Mesendoderm (in vitro differentiated cells): ENCODE data around the gene ABTB2.

Experiments used
- DNase-seq: peaks from one replicate; pipeline ENCODE4 v3.0.0; 2013
- H2AK5ac ChIP-seq: 2 replicates; pipeline ENCODE4 v1.6.1; 2013; ENCODE audit warnings: low read length, inconsistent platforms
- H2BK120ac ChIP-seq: 2 replicates; pipeline ENCODE4 v1.6.1; 2013; ENCODE audit warnings: low read depth, mild to moderate bottlenecking, low read length, moderate library complexity, mixed read lengths
- H2BK15ac ChIP-seq: replicated peaks from 2 replicates; pipeline ENCODE4 v1.6.1; 2013; ENCODE audit warnings: low read depth, mild to moderate bottlenecking, moderate library complexity
- H2BK5ac ChIP-seq: 2 replicates; pipeline ENCODE4 v1.6.1; 2013; ENCODE audit warnings: low read length, inconsistent platforms
- H3K18ac ChIP-seq: 2 replicates; pipeline ENCODE4 v1.6.1; 2013; ENCODE audit warnings: mild to moderate bottlenecking, low read length, mixed read lengths
- H3K23ac ChIP-seq: one replicate; pipeline ENCODE4 v1.6.1; 2013; ENCODE audit warnings: low read length
- H3K27ac ChIP-seq: 2 replicates; pipeline ENCODE4 v1.5.1; 2013; ENCODE audit warnings: low read depth, mild to moderate bottlenecking, inconsistent platforms, low read length, moderate library complexity
- H3K27me3 ChIP-seq: 2 replicates; pipeline ENCODE4 v1.6.1; 2013; ENCODE audit warnings: low read length, control low read depth, mild to moderate bottlenecking, inconsistent platforms; ENCODE audit not compliant: insufficient read depth, poor library complexity
- H3K36me3 ChIP-seq: 2 replicates; pipeline ENCODE4 v1.6.1; 2013; ENCODE audit warnings: low read length, inconsistent platforms; ENCODE audit not compliant: control insufficient read depth, insufficient read depth
- H3K4ac ChIP-seq: one replicate; pipeline ENCODE4 v1.6.1; 2013; ENCODE audit warnings: low read depth, mild to moderate bottlenecking, low read length, moderate library complexity
- H3K4me1 ChIP-seq: 2 replicates; pipeline ENCODE4 v1.6.1; 2013; ENCODE audit warnings: low read depth, low read length, inconsistent platforms; ENCODE audit not compliant: control insufficient read depth
- H3K4me2 ChIP-seq: 2 replicates; pipeline ENCODE4 v1.6.1; 2013; ENCODE audit warnings: low read length
- H3K4me3 ChIP-seq: 2 replicates; pipeline ENCODE4 v1.5.1; 2013; ENCODE audit warnings: mild to moderate bottlenecking, low read length
- H3K56ac ChIP-seq: one replicate; pipeline ENCODE4 v1.6.1; 2013; ENCODE audit warnings: low read length
- H3K79me1 ChIP-seq: 2 replicates; pipeline ENCODE4 v1.6.1; 2013; ENCODE audit warnings: low read length, inconsistent platforms
- H3K79me2 ChIP-seq: 2 replicates; pipeline ENCODE4 v1.6.1; 2013; ENCODE audit warnings: mild to moderate bottlenecking, low read length; ENCODE audit not compliant: control insufficient read depth, insufficient read depth
- H3K9ac ChIP-seq: 2 replicates; pipeline ENCODE4 v1.6.1; 2013; ENCODE audit warnings: low read length, inconsistent platforms
- H4K5ac ChIP-seq: one replicate; pipeline ENCODE4 v1.6.1; 2013; ENCODE audit warnings: low read length
- H4K8ac ChIP-seq: one replicate; pipeline ENCODE4 v1.6.1; 2013; ENCODE audit warnings: low read depth, mild to moderate bottlenecking, control low read depth, low read length, moderate library complexity
- WGBS: extraction: QIAGEN DNeasy Blood & Tissue Kit; methylation state at CpG from one replicate; pipeline ENCODE4 v1.1.7; 2013; ENCODE audit warnings: low lambda C conversion rate, missing lambda C conversion rate; ENCODE audit not compliant: insufficient coverage; ENCODE audit errors: extremely low coverage; 5-methylcytosine and 5-hydroxymethylcytosine counted together

The ABTB2 gene

DNA sequence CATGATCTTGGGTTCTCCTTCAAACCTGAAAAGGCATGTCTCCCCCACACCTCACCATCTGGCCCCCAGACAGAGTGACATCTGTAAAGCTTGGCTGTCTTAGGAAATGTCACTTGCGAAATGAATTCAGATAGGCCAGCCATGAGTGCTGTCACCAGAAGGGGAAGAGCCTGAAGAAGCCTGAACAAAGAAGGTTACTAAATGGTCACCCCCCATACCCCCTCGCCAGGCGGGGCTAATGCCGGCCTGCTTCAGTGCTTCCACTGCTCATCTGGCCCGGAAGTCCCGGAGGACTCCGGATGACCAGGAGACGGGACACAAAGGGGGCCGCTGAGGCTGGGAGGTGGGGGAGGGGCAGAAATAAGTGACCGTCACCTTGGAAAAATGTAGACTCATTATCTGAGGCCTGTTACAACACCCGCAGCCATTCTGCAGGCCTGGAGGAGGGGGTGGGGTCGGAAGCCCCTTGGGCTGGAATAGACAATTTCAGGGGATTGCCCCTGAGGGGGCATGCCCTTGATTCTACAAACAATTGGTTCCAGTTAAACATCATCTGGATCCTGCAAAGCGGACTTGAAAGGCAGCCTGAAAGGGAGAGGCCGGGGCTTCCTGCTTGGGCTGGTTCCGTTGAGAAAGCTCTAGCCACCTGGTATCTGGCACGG lies 209.2 kb downstream of the ABTB2 start:
- H3K36me3 ChIP-seq: peaks cover 13% of the 10 kb centered on the region
- no peak overlapping the region for H3K9ac ChIP-seq
- H3K79me1 ChIP-seq: no peaks in the 10 kb centered on the region
- H4K8ac ChIP-seq: no peak overlapping the region
- WGBS: no CpG with 5 or more reads among the region's 16 CpGs
- H3K4ac ChIP-seq: no peak overlapping the region
- H3K4me3 ChIP-seq: no peak overlapping the region
- H3K4me1 ChIP-seq: no peaks in the 10 kb centered on the region
- no peak overlapping the region for H2BK5ac ChIP-seq
- no peak overlapping the region for H2BK15ac ChIP-seq
- H3K79me2 ChIP-seq: no peaks in the 10 kb centered on the region
- no peak overlapping the region for H3K18ac ChIP-seq
- no peaks in the 10 kb centered on the region for H3K27me3 ChIP-seq
- H3K23ac ChIP-seq: no peak overlapping the region
- H4K5ac ChIP-seq: no peak overlapping the region
- H3K27ac ChIP-seq: peak overlapping the region; percentile 32
- H3K4me2 ChIP-seq: no peak overlapping the region
- H2BK120ac ChIP-seq: no peak overlapping the region
- no peak overlapping the region for H2AK5ac ChIP-seq
- no peak overlapping the region for H3K56ac ChIP-seq
- peak; percentile 49 for DNase-seq

DNA sequence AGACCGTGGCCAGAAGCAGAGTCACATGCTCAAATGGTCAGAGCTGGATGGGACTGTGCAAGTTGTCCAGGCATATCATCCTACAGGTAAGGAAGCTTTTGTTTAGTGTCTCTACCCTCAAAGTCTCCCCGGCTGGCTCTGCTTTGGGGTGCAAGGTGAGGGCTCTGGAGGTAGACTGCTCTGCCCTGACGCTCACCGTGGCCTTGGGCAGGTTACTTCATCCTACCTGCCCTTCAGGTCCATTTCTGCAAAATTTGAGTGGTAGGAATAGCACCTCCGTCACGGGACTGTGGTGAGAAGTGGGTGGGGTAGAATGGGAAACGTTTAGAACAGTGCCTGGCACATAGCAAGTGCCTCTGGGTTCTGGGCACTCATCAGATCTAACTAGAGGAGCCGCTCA lies 210.2 kb downstream of the ABTB2 start:
- Histone ChIP-seq H3K27me3 (no peaks in the 10 kb centered on the region), H3K4me1 (no peaks in the 10 kb centered on the region), H2BK5ac (no peak overlapping the region), H2BK15ac (no peak overlapping the region), H3K18ac (no peak overlapping the region), H3K23ac (no peak overlapping the region), H2BK120ac (no peak overlapping the region), H3K36me3 (peaks cover 21% of the 10 kb centered on the region), H3K79me2 (no peaks in the 10 kb centered on the region), H4K5ac (no peak overlapping the region), H3K4me2 (no peak overlapping the region), H2AK5ac (no peak overlapping the region), H4K8ac (no peak overlapping the region), H3K56ac (no peak overlapping the region), H3K79me1 (no peaks in the 10 kb centered on the region), H3K9ac (no peak overlapping the region), H3K27ac (no peak overlapping the region), H3K4me3 (no peak overlapping the region), H3K4ac (no peak overlapping the region)
- no peak for DNase-seq
- WGBS: no CpG with 5 or more reads among the region's 8 CpGs

DNA sequence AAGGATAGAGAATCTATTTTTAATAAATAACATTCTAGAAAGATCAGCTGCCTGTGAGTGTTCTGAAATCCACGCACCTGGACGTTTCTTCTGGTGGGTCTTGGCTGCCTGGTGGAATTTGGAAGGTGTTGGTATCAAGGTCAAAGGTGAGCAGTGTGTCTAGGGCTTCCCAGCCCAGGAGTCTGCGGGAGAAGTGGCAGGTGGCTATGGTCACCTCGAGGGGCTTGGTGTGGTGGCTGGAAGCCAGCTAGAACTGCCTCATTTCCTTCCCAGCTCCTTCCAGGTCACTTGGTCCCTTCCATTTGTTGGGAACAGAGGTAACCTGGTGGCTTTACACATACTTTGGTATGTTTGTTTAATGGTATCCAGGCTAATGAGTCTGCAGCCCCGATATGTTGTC lies 210.9 kb downstream of the ABTB2 start:
- Histone ChIP-seq H3K9ac (no peak overlapping the region), H4K8ac (no peak overlapping the region), H3K23ac (no peak overlapping the region), H2BK120ac (no peak overlapping the region), H4K5ac (no peak overlapping the region), H3K27ac (no peak overlapping the region), H3K4me2 (no peak overlapping the region), H3K27me3 (no peaks in the 10 kb centered on the region), H3K4me1 (no peaks in the 10 kb centered on the region), H3K4ac (no peak overlapping the region), H3K56ac (no peak overlapping the region), H2BK15ac (no peak overlapping the region), H3K36me3 (peaks cover 25% of the 10 kb centered on the region), H2BK5ac (no peak overlapping the region), H3K79me1 (no peaks in the 10 kb centered on the region), H3K4me3 (no peak overlapping the region), H3K79me2 (no peaks in the 10 kb centered on the region), H2AK5ac (no peak overlapping the region), H3K18ac (no peak overlapping the region)
- no peak for DNase-seq
- WGBS: no CpG with 5 or more reads among the region's 5 CpGs

DNA sequence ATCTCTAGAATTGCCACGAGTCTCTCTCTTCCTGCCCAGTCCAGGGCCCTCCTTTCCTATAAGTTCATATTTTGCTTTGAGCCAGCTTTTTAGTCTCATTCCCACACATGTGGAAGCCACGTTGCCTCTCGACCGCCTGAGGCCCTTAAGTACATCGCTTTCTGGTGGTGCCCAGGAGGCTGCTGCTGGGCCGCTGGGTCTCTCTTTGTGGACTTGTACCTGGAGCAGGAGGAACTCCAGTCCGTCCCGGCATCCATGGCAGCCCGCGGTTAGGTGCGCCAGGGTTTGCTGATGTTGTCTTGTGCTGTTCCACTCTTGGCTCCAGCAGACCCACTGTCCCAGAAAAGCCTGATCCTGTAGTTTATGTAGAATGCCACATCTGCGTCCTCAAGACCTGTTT lies 211.4 kb downstream of the ABTB2 start:
- no peak overlapping the region for H4K5ac ChIP-seq
- H3K4me2 ChIP-seq: no peak overlapping the region
- no CpG with 5 or more reads among the region's 12 CpGs for WGBS
- H3K9ac ChIP-seq: no peak overlapping the region
- no peak overlapping the region for H4K8ac ChIP-seq
- no peak overlapping the region for H2BK120ac ChIP-seq
- no peak overlapping the region for H3K4ac ChIP-seq
- no peak overlapping the region for H3K27ac ChIP-seq
- no peak overlapping the region for H2AK5ac ChIP-seq
- H3K23ac ChIP-seq: no peak overlapping the region
- no peak overlapping the region for H2BK15ac ChIP-seq
- no peak overlapping the region for H2BK5ac ChIP-seq
- no peaks in the 10 kb centered on the region for H3K27me3 ChIP-seq
- no peak for DNase-seq
- peaks cover 30% of the 10 kb centered on the region for H3K36me3 ChIP-seq
- H3K4me3 ChIP-seq: no peak overlapping the region
- no peaks in the 10 kb centered on the region for H3K79me2 ChIP-seq
- no peak overlapping the region for H3K18ac ChIP-seq
- no peaks in the 10 kb centered on the region for H3K4me1 ChIP-seq
- H3K56ac ChIP-seq: no peak overlapping the region
- H3K79me1 ChIP-seq: no peaks in the 10 kb centered on the region

DNA sequence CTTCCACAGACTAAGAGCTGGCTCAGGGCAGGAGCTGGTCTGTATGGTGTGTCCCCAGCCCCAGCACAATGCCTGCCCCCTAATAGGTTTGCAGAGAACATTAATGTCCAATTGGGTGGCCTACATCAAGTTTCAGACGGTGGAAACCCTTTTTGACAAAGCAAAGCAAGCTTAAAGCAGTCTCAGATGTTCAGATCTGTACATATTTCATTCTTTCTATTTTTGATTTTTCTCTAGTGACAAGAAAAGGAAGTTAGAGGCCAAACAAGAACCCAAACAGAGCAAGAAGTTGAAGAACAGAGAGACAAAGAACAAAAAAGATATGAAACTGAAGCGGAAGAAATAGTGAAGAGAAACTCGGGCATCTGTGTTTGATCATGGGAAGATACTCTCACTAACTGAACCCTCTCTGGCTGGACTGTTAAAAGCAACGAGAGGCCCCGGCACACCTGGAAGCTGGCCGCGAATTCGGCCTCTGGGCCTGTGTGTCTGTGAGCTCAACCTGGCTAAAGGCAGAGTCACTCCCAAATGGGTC lies 211.9 kb downstream of the ABTB2 start:
- Histone ChIP-seq H3K18ac (no peak overlapping the region), H3K4me1 (no peaks in the 10 kb centered on the region), H4K8ac (no peak overlapping the region), H3K79me2 (no peaks in the 10 kb centered on the region), H3K27me3 (no peaks in the 10 kb centered on the region), H3K27ac (no peak overlapping the region), H3K36me3 (peaks cover 33% of the 10 kb centered on the region), H2AK5ac (no peak overlapping the region), H4K5ac (no peak overlapping the region), H3K4me3 (no peak overlapping the region), H3K56ac (no peak overlapping the region), H3K4ac (no peak overlapping the region), H2BK120ac (no peak overlapping the region), H3K79me1 (no peaks in the 10 kb centered on the region), H3K4me2 (no peak overlapping the region), H2BK5ac (no peak overlapping the region), H2BK15ac (no peak overlapping the region), H3K9ac (no peak overlapping the region), H3K23ac (no peak overlapping the region)
- no peak for DNase-seq
- WGBS: no CpG with 5 or more reads among the region's 8 CpGs

DNA sequence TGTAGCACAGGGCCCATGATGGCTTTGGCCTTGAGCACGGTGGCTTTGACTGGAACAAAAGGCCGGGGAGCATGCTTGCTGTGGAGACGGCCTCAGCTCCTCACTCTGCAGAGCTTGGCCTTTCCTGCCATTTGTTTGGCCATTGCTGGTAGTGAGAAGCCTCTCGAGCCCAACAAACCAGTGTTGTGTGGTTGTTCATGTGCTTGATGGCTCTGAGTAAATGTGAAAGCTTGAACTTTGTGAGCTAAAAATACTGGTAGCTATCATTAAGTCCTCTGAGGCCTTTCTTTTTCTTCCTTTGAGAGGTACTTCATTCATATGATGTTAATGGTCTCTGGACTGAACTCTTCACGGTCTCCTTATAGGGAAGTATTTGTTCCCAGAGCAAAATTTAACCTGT lies 212.7 kb downstream of the ABTB2 start:
- Histone ChIP-seq H3K4ac (no peak overlapping the region), H3K27ac (no peak overlapping the region), H3K9ac (no peak overlapping the region), H3K79me2 (no peaks in the 10 kb centered on the region), H3K4me3 (no peak overlapping the region), H3K23ac (no peak overlapping the region), H2BK15ac (no peak overlapping the region), H2AK5ac (no peak overlapping the region), H3K4me2 (no peak overlapping the region), H3K4me1 (no peaks in the 10 kb centered on the region), H3K27me3 (no peaks in the 10 kb centered on the region), H4K8ac (no peak overlapping the region), H3K18ac (no peak overlapping the region), H2BK5ac (no peak overlapping the region), H3K56ac (no peak overlapping the region), H3K36me3 (peaks cover 38% of the 10 kb centered on the region), H2BK120ac (no peak overlapping the region), H4K5ac (no peak overlapping the region), H3K79me1 (no peaks in the 10 kb centered on the region)
- no CpG with 5 or more reads among the region's 5 CpGs for WGBS
- no peak for DNase-seq
